DND-41 (cell line): Measurements from ENCODE around the gene IRF1.

ENCODE experiments used
- ATAC-seq: fragments of 200-7000 bp; cut with Tn5 transposase; 3 replicates; pipeline ENCODE4 v1.9.1; 2021; ENCODE audit warnings: low read depth; ENCODE audit not compliant: insufficient read depth
- DNase-seq: peaks from one replicate; pipeline ENCODE4 v3.0.0-alpha.2; 2020
- H2AFZ ChIP-seq: 2 replicates; pipeline ENCODE4 v1.6.0; 2012; ENCODE audit warnings: low read depth, low read length
- H3K27ac ChIP-seq: 2 replicates; pipeline ENCODE4 v1.5.1; 2012; ENCODE audit warnings: low read length, inconsistent platforms
- H3K27me3 ChIP-seq: fragments of 200-600 bp; sonication (generic); 2 replicates; pipeline ENCODE4 v1.6.0; 2012; ENCODE audit warnings: low read length, mild to moderate bottlenecking, inconsistent platforms; ENCODE audit not compliant: insufficient read depth, poor library complexity
- H3K36me3 ChIP-seq: 2 replicates; pipeline ENCODE4 v1.5.1; 2012; ENCODE audit warnings: low read length, inconsistent platforms; ENCODE audit not compliant: insufficient read depth
- H3K4me1 ChIP-seq: 2 replicates; pipeline ENCODE4 v1.5.1; 2012; ENCODE audit warnings: mild to moderate bottlenecking, low read length; ENCODE audit not compliant: insufficient read depth
- H3K4me2 ChIP-seq: 2 replicates; pipeline ENCODE4 v1.6.0; 2012; ENCODE audit warnings: mild to moderate bottlenecking, moderate library complexity, low read length, inconsistent platforms; ENCODE audit not compliant: insufficient read depth
- H3K4me3 ChIP-seq, 2 experiments: fragments of 200-600 bp in 1 of 2; shearing (Covaris generic) in 1 of 2; 2 replicates each; pipeline ENCODE4 v1.5.1; 2012 to 2016; ENCODE audit warnings: inconsistent platforms in 2 of 2, low read length in 2 of 2, mild to moderate bottlenecking in 2 of 2, low read depth in 1 of 2, moderate library complexity in 1 of 2
- H3K79me2 ChIP-seq: 2 replicates; pipeline ENCODE4 v1.6.0; 2012; ENCODE audit warnings: low read length, inconsistent platforms; ENCODE audit not compliant: insufficient read depth
- H3K9ac ChIP-seq: 2 replicates; pipeline ENCODE4 v1.6.0; 2012; ENCODE audit warnings: low read depth, mild to moderate bottlenecking, inconsistent platforms, low read length, moderate library complexity
- H3K9me3 ChIP-seq: 2 replicates; pipeline ENCODE4 v1.5.1; 2012; ENCODE audit warnings: low read length, moderate library complexity, mild to moderate bottlenecking, inconsistent platforms; ENCODE audit not compliant: insufficient read depth, severe bottlenecking
- H4K20me1 ChIP-seq: 2 replicates; pipeline ENCODE4 v1.6.0; 2012; ENCODE audit warnings: low read length; ENCODE audit not compliant: insufficient read depth
- EZH2 ChIP-seq: IDR thresholded peaks from 3 replicates; pipeline ENCODE4 v1.6.1; 2012; ENCODE audit warnings: borderline replicate concordance, low read depth, mild to moderate bottlenecking, moderate library complexity, low read length, inconsistent platforms; ENCODE audit not compliant: severe bottlenecking
- TF ChIP-seq, protein P1 (sequence below): IDR thresholded peaks from 2 replicates; pipeline ENCODE4 v1.5.1; 2012; ENCODE audit warnings: borderline replicate concordance, low read length, moderate library complexity, mild to moderate bottlenecking; ENCODE audit not compliant: poor library complexity, severe bottlenecking; ENCODE audit errors: extremely low read depth

The IRF1 gene

DNA sequence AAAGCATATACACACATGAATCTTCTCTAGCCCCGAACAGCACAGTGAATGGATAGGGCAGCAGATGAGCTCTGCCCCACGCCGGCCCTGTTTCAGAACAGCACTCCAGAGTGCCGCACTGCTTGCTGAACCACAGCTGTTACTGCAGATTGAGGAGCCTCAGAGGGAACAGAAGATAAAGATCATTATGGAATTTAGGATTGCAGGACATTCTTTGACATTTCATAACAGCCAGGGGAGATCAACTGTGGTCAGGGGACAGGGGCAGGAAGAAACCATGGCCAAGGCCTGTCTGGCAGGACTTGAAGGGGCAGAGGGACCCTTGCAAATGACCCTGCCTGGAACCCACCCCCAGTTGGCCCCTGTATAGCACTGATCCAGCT is 20.6 kb downstream of the IRF1 start:
- H3K4me1 ChIP-seq = peaks cover 72% of the 10 kb centered on the region
- H3K4me3 ChIP-seq = no peak overlapping the region

DNA sequence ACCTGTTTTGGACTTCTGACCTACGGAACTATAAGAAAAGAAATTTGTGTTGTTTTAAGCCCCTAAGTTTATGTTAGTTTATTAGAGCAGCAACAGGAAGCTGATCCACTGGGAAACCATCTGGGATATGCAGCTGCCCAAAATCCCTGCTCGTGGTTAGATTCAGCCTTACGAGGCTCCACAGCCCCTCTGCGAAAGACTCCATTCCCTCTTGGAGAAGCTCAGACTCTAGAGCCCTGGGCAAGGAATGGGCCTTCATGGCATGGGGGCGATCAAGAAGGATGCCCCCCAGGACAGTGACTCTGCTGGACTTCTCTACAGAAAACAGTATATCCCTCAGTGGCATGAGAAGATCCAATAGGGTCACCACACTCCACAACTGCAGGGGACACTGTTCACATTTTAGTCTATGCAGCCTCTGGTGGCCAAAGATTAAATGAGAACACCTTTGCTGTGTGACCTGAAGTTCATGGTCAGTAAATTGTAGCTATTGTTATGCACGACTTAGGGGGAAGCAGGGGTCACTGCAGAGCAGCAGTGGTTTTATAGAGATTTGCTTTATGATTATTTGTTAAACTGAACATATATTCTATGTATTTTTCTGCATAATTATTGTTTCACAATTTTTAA is 21.1 kb downstream of the IRF1 start:
- Histone ChIP-seq H2AFZ (no peak overlapping the region), H3K27me3 (no peaks in the 10 kb centered on the region), H3K4me2 (no peak overlapping the region), H3K27ac (peak overlapping the region; percentile 75), H3K4me3 (no peak overlapping the region), H3K9ac (peak overlapping the region; percentile 12; the same call in 1 of the 2 replicates), H3K9me3 (no peaks in the 10 kb centered on the region), H4K20me1 (no peaks in the 10 kb centered on the region), H3K4me1 (peaks cover 78% of the 10 kb centered on the region), H3K36me3 (peaks cover 72% of the 10 kb centered on the region), H3K79me2 (peaks cover 82% of the 10 kb centered on the region)
- no peak for TF ChIP-seq EZH2
- TF ChIP-seq, protein P1, sequence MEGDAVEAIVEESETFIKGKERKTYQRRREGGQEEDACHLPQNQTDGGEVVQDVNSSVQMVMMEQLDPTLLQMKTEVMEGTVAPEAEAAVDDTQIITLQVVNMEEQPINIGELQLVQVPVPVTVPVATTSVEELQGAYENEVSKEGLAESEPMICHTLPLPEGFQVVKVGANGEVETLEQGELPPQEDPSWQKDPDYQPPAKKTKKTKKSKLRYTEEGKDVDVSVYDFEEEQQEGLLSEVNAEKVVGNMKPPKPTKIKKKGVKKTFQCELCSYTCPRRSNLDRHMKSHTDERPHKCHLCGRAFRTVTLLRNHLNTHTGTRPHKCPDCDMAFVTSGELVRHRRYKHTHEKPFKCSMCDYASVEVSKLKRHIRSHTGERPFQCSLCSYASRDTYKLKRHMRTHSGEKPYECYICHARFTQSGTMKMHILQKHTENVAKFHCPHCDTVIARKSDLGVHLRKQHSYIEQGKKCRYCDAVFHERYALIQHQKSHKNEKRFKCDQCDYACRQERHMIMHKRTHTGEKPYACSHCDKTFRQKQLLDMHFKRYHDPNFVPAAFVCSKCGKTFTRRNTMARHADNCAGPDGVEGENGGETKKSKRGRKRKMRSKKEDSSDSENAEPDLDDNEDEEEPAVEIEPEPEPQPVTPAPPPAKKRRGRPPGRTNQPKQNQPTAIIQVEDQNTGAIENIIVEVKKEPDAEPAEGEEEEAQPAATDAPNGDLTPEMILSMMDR = peak; percentile 21
- ATAC-seq (no peak), DNase-seq (no peak)

More for the DNA sequence above, 20.6 kb downstream of the IRF1 start:
- ATAC-seq (no peak), DNase-seq (no peak)
- peaks cover 74% of the 10 kb centered on the region for H3K36me3 ChIP-seq
- TF ChIP-seq, protein P1 = no peak
- TF ChIP-seq EZH2 = no peak
- H4K20me1 ChIP-seq = 0 out of 2 replicates have a peak, but pooled peaks cover 5% of the 10 kb centered on the region
- H3K27ac ChIP-seq = peak overlapping the region; percentile 75
- no peak overlapping the region for H3K9ac ChIP-seq
- H3K79me2 ChIP-seq = peaks cover 83% of the 10 kb centered on the region
- no peaks in the 10 kb centered on the region for H3K9me3 ChIP-seq
- no peak overlapping the region for H3K4me2 ChIP-seq
- H3K27me3 ChIP-seq = no peaks in the 10 kb centered on the region
- no peak overlapping the region for H2AFZ ChIP-seq

DNA sequence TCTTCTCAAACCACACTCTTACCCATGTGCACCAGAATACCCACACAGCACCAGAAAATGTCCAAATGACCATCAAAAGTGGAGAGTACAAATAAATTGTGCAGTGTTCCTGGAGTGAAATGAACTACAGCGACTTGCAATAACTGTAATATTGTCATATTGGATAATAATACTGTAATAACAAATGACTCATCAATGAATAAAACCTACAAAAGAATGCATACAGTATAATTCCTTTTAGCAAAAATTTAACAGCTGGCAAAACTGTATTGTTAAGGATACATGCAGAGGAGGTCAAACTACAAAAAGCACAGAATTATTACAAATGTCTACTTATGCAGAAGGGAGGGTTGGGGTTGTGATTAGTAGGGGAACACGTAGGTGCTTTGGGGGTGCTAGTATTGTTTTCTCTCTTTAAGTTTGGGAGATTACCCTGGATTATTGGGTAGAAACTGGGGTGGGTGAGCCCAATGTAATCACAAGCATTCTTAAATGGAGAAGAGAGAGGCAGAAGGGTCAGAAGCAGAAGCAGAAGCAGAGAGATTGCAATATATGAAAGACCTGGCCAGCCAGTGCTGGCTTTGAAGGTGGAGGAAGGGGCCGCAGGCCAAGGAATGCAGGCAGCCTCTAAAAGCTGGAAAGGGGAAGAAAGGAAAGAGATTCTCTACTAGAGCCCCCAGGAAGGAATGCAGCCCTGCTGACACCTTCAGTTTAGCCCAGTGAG is 21.8 kb downstream of the IRF1 start:
- Histone ChIP-seq H3K79me2 (peaks cover 78% of the 10 kb centered on the region), H3K9me3 (no peaks in the 10 kb centered on the region), H2AFZ (no peak overlapping the region), H3K27me3 (no peaks in the 10 kb centered on the region), H4K20me1 (no peaks in the 10 kb centered on the region), H3K4me1 (peaks cover 84% of the 10 kb centered on the region), H3K9ac (peak overlapping the region; percentile 12; the same call in 1 of the 2 replicates), H3K4me2 (no peak overlapping the region), H3K36me3 (peaks cover 70% of the 10 kb centered on the region), H3K27ac (peak overlapping the region; percentile 75), H3K4me3 (no peak overlapping the region)
- ATAC-seq = no peak
- no peak for TF ChIP-seq EZH2
- TF ChIP-seq, protein P1 = no peak
- DNase-seq = no peak
